Right lobe of liver (tissue), 6 donors: ENCODE data around the gene BICDL1. TPM values are rescaled to one million over a fixed set of nuclear protein-coding genes. Genes with fewer than 3 reads are reported as not detected.

Source experiments
- ATAC-seq, 4 donors: fragments of 200-7000 bp; cut with Tn5 transposase; one replicate each; pipeline ENCODE4 v1.9.1; 2020; ENCODE audit warnings: mild to moderate bottlenecking in 4 of 4, moderate library complexity in 4 of 4
- DNase-seq, 3 donors: peaks; one replicate each; pipeline ENCODE4 v3.0.0-alpha.2; 2020
- H3K27ac ChIP-seq, 3 donors: fragments of 200-600 bp; one replicate each; pipeline ENCODE4 v1.8.0; 2022
- H3K27me3 ChIP-seq, 2 donors: fragments of 200-600 bp; one replicate each; pipeline ENCODE4 v1.8.0; 2022
- H3K36me3 ChIP-seq, 4 donors: fragments of 200-600 bp; sonication (generic) in 1 of 4; one replicate each; pipeline versions ENCODE4 v1.5.1 to v1.8.0; 2017 to 2022; ENCODE audit warnings: control low read depth in 1 of 4
- H3K4me1 ChIP-seq, 4 donors: fragments of 200-600 bp; sonication (generic) in 1 of 4; one replicate each; pipeline versions ENCODE4 v1.5.1 to v1.8.0; 2017 to 2022; ENCODE audit warnings: control low read depth in 1 of 4
- H3K4me3 ChIP-seq, 3 donors: fragments of 200-600 bp; one replicate each; pipeline ENCODE4 v1.8.0; 2022
- H3K9me3 ChIP-seq, 4 donors: fragments of 200-600 bp; sonication (generic) in 1 of 4; one replicate each; pipeline versions ENCODE4 v1.5.1 to v1.8.0; 2017 to 2022; ENCODE audit warnings: control low read depth in 1 of 4
- POLR2A ChIP-seq: fragments of 450-650 bp; IDR thresholded peaks from one replicate; pipeline ENCODE4 v1.6.1; 2017; ENCODE audit warnings: antibody characterized with exemption, mild to moderate bottlenecking
- WGBS: methylation state at CpG from one replicate; pipeline ENCODE4 v1.1.6; 2018; ENCODE audit warnings: low coverage, low lambda C conversion rate; ENCODE audit not compliant: insufficient coverage; ENCODE audit errors: missing lambda C conversion rate; 5-methylcytosine and 5-hydroxymethylcytosine counted together
- intact Hi-C, 2 donors: fragments of 100-400 bp; cut with DNase I; formaldehyde crosslinking; loops; one replicate each; pipeline versions ENCODE4 v1.11.2 to v1.14.1; 2022
- small RNA-seq, 2 experiments: library from RNA; depleted of rRNA; stranded (forward); fragments of <200 nt; gene quantifications; one replicate each; pipeline ENCODE3, GENCODE V24; 2016
- total RNA-seq, 6 experiments: library from RNA; depleted of rRNA in 2 of 6; stranded (reverse); fragments of >200 nt in 2 of 6; fragmentation: NEBNext Ultra II Directional in 3 of 6; extraction: Animal tissue kit (Norgen Biotek cat#: 25700) in 3 of 6; gene quantifications; one replicate each; pipeline versions ENCODE4 v1.1.0 to v1.2.4, GENCODE V29; 2016 to 2023
- TF ChIP-seq, protein P1 (sequence below), 4 donors: fragments of 200-600 bp in 3 of 4; fragments of 450-650 bp in 1 of 4; IDR thresholded peaks; one replicate each; pipeline versions ENCODE4 v1.5.1 to v1.8.0; 2016 to 2022; ENCODE audit warnings: antibody characterized with exemption in 4 of 4, mild to moderate bottlenecking in 2 of 4
- donor health status: DM: no; HTN: yes; CAD: no.
- donor health status: DM: no; HTN: no; CAD: no.
- donor health status: DM: no; HTN: no; CAD: no.
- donor health status: DM: no; HTN: yes; CAD: no.
- donor health status: DM: no; HTN: yes; CAD: no.

Gene BICDL1
- total RNA-seq, 6 experiments from 2014 or later = 1.5 to 13.0 (median 8.7) TPM

DNA sequence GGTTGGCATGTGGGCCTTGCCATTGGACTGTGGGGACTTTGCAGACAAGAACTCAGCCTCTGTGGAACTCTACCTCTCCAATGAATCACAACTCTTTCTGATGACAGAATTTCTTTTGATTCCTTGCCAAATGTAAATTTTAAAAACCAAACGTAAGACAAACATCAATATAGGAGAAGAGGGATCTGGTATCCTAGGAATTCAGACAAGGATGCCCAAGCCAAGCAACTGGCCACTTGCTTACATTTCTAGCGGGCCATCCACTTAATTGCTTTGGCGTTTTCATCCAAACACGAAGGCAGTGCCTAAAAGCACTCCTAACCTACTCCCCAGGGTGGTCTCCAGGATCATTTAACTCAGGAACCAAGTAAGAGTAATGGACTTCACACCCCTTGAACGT lies 150.9 kb downstream of the BICDL1 start:
- H3K9me3 ChIP-seq = no peaks in the 10 kb centered on the region
- H3K4me1 ChIP-seq = no peaks in the 10 kb centered on the region
- 84% methylated on average over 4 of the region's 5 CpGs for WGBS
- TF ChIP-seq POLR2A = no peak
- TF ChIP-seq, protein P1, sequence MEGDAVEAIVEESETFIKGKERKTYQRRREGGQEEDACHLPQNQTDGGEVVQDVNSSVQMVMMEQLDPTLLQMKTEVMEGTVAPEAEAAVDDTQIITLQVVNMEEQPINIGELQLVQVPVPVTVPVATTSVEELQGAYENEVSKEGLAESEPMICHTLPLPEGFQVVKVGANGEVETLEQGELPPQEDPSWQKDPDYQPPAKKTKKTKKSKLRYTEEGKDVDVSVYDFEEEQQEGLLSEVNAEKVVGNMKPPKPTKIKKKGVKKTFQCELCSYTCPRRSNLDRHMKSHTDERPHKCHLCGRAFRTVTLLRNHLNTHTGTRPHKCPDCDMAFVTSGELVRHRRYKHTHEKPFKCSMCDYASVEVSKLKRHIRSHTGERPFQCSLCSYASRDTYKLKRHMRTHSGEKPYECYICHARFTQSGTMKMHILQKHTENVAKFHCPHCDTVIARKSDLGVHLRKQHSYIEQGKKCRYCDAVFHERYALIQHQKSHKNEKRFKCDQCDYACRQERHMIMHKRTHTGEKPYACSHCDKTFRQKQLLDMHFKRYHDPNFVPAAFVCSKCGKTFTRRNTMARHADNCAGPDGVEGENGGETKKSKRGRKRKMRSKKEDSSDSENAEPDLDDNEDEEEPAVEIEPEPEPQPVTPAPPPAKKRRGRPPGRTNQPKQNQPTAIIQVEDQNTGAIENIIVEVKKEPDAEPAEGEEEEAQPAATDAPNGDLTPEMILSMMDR (IDR thresholded peaks at IDR 0.05) = no peak
- no peak overlapping the region for H3K4me3 ChIP-seq
- DNase-seq = no peak
- intact Hi-C loops = no loop called here
- H3K36me3 ChIP-seq = peaks cover 5 to 100% (median 59%) of the 10 kb centered on the region in 4 donors
- H3K27ac ChIP-seq = no peak overlapping the region
- ATAC-seq = no peak
- H3K27me3 ChIP-seq = no peaks in the 10 kb centered on the region

DNA sequence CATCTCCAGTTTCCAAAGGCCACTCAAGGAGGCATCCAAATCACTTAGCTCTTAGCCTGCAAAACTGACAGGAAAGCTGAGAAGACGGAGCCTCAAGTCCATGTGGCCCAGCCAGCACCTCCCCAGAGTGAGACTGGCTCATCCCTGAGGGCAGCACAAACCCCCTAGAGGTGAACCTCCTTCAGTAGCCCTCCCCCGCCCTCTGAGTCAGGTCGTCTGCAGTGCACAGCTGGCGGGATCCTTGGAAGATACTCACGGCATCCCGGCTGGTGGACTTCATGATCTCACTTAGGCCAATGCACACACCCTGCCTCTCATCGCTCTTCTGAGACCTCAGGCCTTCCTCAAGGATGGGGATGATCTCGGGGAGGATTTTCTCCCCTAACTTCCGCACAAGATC lies 151.6 kb downstream of the BICDL1 start:
- peak in 1 of 3 donors; percentile 30 for DNase-seq
- no peak overlapping the region for H3K4me3 ChIP-seq
- intact Hi-C loops = no loop called here
- H3K27me3 ChIP-seq = no peaks in the 10 kb centered on the region
- peaks cover 5 to 99% (median 57%) of the 10 kb centered on the region in 4 donors for H3K36me3 ChIP-seq
- no CpG with 5 or more reads among the region's 9 CpGs for WGBS
- ATAC-seq = no peak
- no peaks in the 10 kb centered on the region for H3K9me3 ChIP-seq
- no peaks in the 10 kb centered on the region for H3K4me1 ChIP-seq
- TF ChIP-seq, protein P1 (IDR thresholded peaks at IDR 0.05) = no peak
- TF ChIP-seq POLR2A = no peak
- H3K27ac ChIP-seq = no peak overlapping the region

DNA sequence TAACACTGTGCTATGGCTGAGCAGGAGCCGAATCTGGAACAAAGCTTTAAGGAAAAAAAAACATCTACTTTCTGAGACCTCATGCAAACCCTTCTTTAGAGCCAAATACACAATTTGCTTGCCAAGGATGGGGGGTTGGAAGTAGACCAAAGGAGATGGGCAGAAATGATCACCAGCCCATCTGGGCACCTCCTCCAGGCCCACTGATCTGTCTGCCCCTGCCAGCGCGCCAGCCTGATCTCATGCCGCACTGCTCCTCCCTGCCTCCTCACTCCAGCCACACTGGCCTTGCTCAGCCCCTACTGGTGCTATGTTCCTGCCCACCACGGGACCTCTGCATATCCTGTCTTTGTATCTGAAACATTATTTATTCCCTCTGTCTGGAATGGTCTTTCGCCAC lies 152.3 kb downstream of the BICDL1 start:
- peaks cover 3 to 99% (median 51%) of the 10 kb centered on the region in 4 donors for H3K36me3 ChIP-seq
- DNase-seq (peak in 1 of 3 donors; percentile 28), ATAC-seq (no peak)
- H3K27ac ChIP-seq = no peak overlapping the region
- no peaks in the 10 kb centered on the region for H3K9me3 ChIP-seq
- TF ChIP-seq, protein P1 (IDR thresholded peaks at IDR 0.05) = no peak
- TF ChIP-seq POLR2A = no peak
- intact Hi-C loops = no loop called here
- 92% methylated on average over 4 of the region's 6 CpGs for WGBS
- H3K27me3 ChIP-seq = no peaks in the 10 kb centered on the region
- H3K4me3 ChIP-seq = no peak overlapping the region
- no peaks in the 10 kb centered on the region for H3K4me1 ChIP-seq

GRCh38 chr12:120142231-120142877 lies 153.3 kb downstream of the BICDL1 start:
- TF ChIP-seq, protein P1 (IDR thresholded peaks at IDR 0.05) = no peak
- no peak for TF ChIP-seq POLR2A
- Histone ChIP-seq H3K9me3 (no peaks in the 10 kb centered on the region), H3K27ac (no peak overlapping the region), H3K4me3 (no peak overlapping the region), H3K27me3 (no peaks in the 10 kb centered on the region), H3K36me3 (peaks cover 0 to 99% (median 49%) of the 10 kb centered on the region in 4 donors), H3K4me1 (no peaks in the 10 kb centered on the region)
- DNase-seq (peak in 1 of 3 donors; percentile 32), ATAC-seq (no peak)
- WGBS = 90% methylated on average over 5 of the region's 14 CpGs
- intact Hi-C loops = no loop called here

Small RNAs within 50 kb of the gene (small RNA-seq; reads per million reads assigned to genes)
- 0 reads per million in 2 experiments for gene AC004812.1

Other genes with a start within 250 kb of the BICDL1 start
- 10 to 100 TPM in 1 of 6 experiments, 1 to 10 TPM in 5; 1.8 to 12.8 (median 3.3) TPM for gene CIT, start 111.9 kb upstream of the BICDL1 start, total RNA-seq
- gene RAB35, start 127.5 kb downstream of the BICDL1 start, total RNA-seq = 10 to 100 TPM; 11.7 to 22.1 (median 14.7) TPM
- 10 to 100 TPM; 29.9 to 62.8 (median 39.4) TPM for gene GCN1, start 205.5 kb downstream of the BICDL1 start, total RNA-seq
- 1,000 to 10,000 TPM in 2 of 6 experiments, 100 to 1,000 TPM in 4; 549 to 1,070 (median 665) TPM for gene RPLP0, start 211.9 kb downstream of the BICDL1 start, total RNA-seq